ENCODE results near the gene GALNT3.

GRCh38 chr2:165698444-165698884, 95.6 kb downstream of the GALNT3 start:
- TF ChIP-seq YY1 (IDR thresholded peaks at IDR 0.05; ENCODE audit: insufficient read depth, insufficient read length) (no peak), ZNF274 (IDR thresholded peaks at IDR 0.05; ENCODE audit: low read depth, low read length) (no peak), SUZ12 (IDR thresholded peaks at IDR 0.05; ENCODE audit: extremely low read depth, insufficient read depth, insufficient read length) (no peak)
